Stimulated activated CD4-positive, alpha-beta T cell treated with anti-CD3 and anti-CD28 coated beads, Interleukin-4, amount 100 ng/mL, for 1 hour (primary cell): ENCODE measurements around the gene CANT1.
"Not testable (repeated sequence)": the region's sequence is repeated elsewhere in the genome, so short reads cannot be mapped to it uniquely, and the experiment has no call there.

ENCODE experiments used
- DNase-seq: peaks from one replicate; pipeline ENCODE4 v3.0.0-alpha.2; 2020

CANT1 gene

DNA sequence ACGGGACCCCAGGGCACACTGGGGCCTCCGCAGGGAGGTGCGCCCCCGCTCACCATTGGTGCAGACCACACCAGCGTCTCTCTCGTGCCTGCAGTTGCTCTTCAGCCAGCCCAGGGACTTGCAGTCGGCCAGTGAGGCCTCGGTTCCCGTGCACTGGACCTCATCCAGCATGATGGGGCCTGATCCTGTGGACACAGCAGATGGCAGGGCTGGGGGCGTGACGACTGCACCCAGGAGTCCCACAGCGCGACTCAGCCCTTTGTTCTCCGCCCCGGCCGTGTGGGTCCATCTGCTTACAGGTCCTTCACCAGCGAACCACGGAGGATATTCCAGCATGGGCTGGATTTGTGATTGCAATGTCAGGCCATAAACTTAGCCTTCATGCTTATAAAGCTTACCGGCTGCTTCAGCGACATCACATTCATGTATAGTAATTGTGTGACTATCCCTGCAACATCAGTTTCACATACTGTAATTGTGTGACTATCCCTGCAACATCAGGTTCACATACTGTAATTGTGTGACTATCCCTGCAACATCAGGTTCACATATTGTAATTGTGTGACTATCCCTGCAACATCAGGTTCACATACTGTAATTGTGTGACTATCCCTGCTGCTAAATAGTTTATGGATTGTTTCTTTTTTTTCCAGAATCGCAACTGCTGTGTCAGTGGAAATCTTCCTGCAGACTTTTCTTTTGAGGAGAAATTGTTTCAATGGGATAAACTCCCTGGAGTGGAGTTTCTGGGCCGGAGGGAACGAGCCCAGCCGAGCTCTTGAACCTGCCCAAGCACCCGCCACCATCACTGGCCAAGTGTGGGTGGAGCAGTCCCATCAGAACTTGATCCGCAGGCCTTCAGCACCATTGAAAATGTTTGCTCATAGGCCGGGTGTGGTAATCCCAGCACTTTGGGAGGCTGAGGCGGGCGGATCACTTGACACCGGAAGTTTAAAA lies 34.7 kb downstream of the CANT1 start:
- no peak for DNase-seq

DNA sequence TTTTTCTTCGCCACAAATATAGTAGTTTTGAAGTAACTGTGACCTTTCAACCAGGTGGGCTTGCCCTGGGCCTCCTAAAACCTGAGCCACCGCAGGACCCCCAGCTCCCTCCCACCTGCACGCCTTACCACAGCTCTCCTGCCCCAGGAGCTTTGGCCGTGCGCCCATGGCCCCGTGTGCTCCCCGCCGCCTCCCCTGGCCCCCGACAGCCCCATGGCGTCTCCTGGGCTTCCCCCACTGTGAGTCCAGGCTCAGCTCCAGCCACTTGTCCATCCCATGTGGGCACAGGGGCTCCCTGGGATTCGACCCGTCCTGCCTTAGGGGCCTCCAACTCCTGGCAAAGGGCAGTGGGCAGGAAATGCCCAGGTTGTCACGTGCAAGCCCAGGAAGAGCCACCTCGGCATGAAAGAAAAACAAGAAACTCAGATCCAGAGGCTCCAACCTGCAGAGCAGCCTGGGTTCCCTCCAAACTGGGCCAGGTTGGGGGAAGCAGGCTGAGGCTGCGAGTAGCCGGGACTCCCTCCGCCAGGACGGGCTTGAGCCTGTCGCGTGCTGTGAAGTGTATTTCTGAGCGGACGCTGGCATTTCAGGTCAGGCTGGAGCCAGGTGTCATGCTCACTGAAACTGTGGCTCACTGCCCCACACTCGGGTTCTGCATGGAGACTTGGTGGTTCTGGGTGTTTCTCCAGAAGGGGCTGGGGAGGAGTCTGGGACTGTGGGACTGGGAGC lies 35.6 kb downstream of the CANT1 start:
- no peak for DNase-seq

DNA sequence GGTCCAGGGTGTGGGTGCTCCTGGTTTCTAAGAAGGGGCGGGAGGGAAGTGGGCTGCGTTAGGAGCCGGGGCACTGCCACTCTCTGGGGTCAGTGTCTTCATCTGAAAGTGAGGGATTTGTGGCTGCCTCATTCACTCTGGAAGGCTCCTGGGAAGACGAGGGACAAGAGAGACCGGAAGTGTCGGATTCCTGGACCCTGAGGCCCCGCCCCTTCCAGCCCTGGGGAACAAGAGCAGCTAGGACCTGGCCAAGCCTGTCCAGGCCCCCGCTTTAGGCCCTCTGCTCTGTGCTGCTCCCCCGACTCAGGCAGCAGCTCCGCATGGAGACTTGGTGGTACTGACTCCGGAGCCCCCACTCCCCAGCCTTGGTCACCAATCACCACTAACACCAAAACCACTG lies 36.4 kb downstream of the CANT1 start:
- no peak for DNase-seq

DNA sequence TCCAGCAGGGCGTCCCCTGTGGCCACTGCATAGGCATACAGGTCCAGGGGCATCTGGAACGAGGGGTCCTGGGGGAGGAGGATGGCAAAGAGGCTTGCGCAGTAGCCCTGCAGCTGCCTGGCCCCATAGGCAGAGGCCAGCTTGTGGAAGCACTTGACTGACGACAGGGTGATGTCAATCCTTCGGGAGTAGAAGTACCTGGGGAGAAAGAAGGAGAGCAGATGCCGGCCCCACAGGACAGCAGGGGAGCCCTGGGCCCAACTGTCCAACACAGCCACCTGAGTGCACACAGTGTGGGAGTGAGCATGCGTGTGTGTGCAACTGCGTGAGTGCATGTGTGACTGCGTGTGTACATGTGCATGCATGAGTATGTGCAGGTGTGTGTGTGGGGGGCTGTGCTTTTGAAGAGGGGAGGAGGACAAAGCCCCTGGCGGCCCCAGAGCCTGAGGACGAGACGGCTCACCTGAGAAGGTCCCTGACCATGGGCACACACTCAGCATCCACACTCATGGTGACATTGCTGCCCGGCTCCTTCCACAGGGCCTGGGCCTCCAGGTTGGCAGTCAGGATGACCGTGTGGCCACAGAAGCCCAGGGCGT lies 37.0 kb downstream of the CANT1 start:
- DNase-seq = no peak

DNA sequence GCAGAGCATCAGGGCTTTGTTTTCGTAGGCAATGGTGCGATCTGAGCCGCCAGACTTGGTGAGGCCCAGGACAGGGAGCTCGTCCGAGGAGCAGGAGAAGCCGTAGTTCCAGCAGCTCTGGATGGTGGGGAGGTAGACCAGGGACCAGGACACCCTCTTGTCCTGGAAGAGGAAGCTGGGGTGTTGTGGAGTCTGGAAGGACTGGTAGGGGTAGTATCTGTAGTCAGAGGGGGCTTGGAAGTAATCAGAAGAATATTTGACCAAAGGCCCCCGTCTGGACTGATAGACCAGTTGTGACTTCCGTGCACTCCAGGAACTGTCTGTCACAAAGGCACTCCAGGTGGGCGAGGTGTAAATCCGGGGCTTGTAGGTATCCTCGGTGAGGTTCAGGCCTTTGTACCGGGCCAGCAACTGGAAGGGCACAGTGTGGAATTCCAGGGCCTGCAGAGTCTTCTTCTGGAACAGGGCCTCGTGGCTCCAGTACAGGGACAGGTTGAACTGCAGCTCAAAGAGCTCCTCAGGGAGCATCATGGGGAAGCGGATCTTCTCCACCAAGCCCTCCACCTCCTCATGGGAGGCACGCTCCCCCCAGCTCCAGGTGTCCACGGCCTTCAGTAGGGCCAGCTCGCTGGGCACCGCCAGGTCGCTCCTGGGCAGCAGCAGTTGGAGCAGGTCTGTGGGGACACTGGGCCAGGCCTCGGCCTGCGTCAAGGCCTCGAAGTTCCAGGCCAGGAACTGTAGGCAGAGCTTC lies 37.6 kb downstream of the CANT1 start:
- no peak for DNase-seq

DNA sequence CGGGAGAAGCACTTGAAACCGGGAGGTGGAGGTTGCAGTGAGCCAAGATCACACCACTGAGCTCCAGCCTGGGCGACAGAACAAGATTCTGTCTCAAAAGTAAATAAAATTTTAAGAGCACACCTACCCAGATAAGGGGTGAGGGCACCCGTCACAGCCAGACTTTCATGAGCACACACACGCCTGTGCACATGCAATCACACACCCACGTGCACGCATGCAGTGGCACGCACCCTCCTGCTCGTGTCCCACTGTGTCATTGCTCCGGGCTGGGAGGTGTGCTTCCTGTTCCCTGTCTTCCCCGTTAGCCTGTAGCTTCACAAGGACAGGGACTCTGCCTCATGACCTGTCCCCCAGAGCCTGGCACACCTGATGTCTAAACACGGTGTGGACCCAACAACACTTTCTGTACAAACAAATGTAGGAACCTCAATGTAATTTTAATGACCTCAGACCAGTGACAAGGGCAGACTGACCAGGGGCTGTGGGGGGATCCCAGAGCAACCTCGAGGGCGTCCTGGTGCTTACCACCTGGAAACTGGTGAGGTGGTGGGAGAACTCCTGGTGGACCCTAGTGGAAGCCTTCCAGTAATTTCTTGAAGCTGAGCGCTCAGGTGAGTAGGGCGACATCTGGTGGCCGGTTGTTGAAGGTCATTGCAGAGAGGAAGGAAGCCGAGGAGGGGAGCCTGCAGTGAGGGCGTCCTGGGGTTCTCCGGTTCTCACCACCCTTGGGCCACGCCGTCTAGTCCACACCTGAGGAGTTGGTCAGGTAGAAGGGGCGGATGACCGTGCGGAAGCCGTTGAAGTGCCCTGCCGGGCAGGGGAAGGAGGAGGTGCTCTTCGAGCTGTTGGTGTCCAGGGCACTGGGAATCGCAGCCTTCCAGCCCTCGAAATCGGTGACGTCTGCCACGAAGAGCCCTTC lies 38.5 kb downstream of the CANT1 start:
- DNase-seq = peak; percentile 81

DNA sequence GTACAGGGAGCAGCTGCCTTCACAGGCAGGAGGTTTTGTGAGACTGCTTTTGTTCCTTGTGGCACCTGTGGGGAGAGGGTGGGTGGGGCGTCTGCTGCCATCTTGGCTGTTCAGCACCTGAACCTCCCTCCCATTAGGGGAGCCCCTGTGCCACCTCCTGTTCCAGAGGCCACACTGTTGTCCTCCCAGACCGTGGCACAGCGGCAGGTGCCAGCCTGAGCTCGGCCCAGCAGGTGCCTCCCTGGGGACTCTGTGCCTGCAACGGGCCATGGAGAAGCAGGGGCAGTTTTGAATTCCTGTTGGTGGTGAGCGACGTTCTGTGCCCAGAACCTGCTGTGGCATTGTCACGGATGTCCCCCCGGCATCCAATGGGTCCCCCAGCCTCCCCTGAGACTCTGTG lies 39.7 kb downstream of the CANT1 start:
- no peak for DNase-seq

DNA sequence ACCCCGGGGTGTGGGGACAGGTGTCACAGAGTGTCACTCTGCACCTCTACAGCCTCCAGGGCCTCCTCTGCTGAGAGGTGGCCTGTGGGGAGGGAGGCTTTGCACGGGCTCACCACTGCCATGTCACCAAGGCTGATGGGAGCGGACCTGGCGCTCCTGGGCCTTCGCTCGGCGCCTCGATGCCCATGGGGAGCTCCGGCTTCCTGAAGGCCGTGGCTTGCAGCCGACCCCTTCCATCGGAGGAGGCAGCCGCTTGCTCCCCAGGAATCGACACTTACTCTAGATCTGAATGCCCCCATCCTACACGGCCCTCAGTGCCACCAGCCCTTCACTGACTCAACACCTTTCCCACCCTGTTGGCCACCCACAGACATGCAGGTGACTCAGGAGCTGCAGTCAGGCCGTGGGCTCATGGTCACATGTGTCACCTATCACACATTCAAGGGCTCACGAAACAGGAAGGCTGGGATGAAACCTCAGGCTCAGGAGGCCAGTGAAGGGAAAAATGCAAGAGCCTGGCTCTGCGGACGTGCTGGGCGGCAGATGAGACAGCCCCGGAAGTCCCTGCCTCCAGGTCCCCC lies 41.7 kb downstream of the CANT1 start:
- no peak for DNase-seq

DNA sequence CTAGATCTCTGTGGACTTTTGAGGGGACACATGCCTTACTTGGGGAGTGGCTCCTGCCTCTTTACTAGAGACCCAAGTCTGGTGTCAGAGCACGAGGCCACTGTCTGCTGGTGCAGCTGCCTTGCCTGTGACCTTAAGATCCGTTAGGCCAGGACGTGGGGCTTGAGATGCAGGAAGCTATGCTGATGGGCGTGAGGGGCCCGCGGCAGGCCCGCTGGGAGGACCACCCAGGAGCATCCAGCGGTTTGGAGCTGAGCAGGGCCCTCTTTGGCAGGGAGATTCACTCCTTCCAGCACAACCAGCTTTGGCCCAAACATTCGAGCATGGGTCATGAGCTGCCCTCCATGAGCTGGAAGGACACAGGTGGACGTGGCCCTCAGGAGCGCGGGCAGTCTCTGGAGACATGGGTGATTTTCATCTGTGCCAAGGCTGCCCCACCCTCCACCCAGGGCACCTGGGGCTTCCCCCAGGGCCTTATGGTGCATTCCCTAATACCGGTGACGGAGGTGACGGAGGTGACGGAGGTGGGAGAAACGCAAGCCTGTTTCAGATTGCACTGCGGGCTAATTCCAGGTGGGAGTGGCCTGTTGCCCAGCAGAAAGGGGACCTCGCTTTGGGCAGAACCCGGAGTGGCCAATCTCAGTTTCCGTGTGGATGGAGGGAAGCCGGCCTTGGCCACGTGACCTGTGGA lies 42.5 kb downstream of the CANT1 start:
- no peak for DNase-seq

DNA sequence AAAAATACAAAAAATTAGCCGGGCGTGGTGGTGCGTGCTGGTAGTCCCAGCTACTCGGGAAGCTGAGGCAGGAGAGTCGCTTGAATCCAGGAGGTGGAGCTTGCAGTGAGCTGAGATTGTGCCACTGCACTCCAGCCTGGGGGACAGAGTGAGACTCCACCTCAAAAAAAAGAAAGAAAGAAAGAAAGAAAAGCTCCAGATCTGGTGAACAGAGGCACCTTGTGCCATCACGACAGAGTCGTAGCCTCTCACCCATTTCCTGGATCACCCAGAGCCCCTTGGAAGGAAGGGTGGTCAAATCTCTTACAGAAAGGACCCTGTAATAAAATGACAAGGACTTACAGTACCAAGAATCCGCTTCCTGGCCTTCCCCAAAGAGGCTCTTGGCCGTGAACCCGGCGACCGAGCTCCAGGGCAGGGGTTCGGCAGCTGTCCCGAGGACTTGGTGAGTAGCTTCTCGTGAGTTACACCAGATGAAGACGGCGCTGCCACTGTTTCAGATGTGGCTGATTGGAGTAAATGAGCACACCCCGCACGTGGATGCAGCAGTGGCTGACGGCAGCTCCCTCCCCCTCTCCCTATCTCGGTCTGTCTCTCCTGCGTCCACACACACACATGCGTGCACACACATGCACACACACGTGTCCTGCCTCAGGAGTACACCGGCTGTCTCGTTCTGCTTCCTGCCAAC lies 43.3 kb downstream of the CANT1 start:
- no peak for DNase-seq

DNA sequence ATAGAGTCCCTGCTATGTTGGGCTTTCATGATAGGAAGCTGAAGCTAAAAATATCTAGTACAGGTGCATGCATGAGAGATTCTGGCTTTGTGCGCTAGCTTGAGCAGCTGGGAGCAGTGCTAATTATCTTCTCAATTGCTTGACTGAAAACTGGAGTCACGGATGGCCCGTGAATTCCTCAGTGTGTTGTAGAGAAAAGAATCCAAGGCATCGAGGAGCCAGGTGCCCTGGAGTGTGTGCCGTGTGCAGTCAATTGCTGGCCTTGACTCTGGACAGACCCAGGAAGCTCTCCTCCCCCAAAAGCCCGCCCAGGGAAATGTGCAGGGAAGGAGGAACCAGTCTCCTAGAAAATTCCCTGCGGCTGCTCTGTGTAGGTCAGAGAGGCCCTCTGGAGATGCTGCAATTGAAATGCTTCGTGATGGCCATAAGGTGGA lies 44.1 kb downstream of the CANT1 start:
- no peak for DNase-seq

DNA sequence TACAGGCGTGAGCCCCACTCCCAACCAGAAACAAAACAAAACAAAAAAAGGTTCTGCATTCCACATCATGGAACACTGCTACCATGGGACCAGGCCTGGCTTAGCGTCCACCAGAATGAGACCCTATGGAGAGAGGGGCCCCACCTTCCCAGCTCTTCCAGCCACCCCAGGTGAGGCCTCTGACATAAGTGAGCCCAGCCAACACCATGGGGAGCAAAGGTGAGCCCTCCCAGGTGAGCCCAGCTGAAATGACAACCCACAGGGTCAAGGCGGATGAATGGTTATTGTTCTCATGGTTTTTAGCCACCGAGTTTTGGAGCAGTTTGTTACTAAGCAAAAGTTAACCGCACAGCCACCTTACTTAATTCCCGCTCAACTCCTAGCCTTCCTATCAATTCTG lies 46.2 kb downstream of the CANT1 start:
- no peak for DNase-seq

DNA sequence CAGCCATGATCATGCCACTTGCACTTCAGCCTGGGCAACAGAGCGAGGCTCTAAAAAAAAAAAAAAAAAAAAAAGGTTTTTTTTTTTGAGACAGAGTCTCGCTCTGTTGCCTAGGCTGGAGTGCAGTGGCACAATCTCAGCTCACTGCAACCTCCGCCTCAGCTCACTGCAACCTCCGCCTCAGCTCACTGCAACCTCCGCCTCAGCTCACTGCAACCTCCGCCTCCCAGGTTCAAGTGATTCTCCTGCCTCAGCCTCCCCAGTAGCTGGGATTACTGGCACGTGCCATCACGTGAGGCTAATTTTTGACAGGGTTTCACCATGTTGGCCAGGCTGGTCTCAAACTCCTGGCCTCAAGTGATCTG lies 46.6 kb downstream of the CANT1 start:
- not testable (repeated sequence) for DNase-seq

DNA sequence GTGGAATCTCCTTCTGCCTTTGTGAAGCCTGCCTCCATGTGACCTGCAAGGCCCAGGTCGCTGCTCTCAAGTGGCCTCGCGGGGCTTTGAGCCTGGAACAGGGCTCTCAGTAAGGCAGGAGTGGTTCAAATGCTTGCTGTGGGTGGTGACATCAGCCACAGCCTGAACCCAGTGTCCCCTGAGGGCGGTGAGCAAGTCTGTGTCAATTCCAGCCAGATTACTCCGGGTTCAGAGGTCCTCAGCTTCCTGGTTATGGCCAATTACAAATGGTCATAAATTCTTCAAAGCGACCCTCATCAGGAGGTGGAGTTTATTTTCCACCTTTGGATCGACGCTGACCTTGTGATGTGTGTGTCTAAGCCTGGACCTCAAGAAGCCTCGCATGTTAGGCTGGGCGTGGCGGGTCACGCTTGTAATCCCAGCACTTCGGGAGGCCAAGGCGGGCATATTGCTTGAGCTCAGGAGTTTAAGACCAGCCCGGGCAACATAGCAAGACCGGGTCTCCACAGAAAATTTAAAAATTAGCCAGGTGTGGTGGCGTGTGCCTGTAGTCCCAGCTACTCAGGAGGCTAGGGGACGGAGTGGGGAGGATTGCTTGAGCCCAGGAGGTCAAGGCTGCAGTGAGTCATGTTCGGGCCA lies 47.1 kb downstream of the CANT1 start:
- DNase-seq = no peak

DNA sequence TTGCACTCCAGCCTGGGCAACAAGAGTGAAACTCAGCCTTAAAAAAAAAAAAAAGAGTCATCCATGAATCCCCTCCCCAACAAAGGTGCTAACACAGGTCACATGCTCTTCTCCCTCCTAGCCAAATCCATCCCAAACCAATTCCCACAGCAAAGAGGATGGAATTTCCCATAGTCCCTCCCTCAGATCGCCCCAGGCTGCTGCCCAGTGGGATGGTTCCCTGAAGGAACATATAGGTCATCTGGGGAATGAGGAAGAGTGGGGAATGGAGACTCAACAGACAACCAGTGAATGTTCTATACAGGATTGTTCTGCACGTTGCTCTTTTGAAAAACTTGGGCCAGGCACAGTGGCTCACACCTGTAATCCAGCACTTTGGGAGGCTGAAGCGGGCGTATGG lies 48.0 kb downstream of the CANT1 start:
- no peak for DNase-seq

DNA sequence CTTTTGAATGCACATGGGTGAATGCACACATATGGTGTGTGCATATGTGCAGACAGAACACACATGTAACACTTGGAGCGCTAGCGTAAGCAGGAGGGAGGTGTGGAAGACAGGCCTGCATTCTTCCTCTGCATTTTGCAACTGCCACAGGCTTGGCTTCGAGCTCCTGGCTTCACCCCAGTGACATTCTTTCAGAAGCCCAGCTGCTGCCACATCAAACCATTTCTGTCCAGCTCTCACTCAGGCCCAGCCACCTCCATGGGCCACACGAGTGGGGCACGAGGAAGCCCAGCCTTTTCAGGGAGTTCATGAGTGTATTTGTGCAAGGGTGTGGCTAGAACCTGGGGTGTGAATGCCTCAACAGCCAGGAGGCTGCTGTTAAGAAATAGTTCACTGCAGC lies 48.6 kb downstream of the CANT1 start:
- DNase-seq = no peak

DNA sequence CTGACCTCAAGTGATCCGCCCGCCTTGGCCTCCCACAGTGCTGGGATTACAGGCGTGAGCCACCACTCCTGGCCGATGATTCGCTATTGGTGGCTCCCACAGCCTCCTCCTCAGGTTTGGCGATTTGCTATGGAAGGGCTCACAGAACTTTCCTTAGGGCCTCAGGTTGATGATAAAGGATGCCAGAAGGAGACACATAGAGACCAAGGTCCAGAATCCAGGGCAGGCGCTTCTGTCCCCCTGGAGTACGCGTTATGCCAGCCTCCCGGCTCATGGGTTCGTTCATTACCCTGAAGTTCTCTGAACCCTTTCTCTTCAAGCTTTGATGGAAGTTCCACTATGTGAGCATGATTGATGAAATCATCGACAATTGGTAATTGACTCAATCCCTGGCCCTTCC lies 49.8 kb downstream of the CANT1 start:
- no peak for DNase-seq

DNA sequence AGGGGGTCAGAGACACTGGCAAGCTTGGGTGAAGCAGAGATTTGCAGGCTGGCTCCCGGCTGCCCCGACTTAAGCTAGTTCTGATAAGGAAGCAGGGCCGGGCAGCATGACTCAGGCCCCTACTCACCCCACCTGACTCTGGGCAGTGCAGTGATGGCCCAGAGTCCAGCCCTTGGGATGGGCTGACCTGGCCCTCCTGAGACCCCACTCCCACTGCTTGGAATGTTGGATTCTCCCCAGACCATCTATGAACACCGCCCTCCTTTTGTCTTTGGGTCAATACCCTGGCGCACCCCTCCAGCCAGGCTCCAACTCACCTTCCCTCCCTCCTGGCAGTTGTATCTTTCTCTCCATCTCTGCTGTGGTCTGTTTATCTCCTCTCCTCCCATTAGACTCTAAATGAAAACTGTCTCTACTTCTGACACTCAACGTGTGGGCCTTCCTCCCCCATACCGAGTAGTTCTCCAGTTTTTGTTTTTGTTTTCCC lies 50.9 kb downstream of the CANT1 start:
- no peak for DNase-seq

DNA sequence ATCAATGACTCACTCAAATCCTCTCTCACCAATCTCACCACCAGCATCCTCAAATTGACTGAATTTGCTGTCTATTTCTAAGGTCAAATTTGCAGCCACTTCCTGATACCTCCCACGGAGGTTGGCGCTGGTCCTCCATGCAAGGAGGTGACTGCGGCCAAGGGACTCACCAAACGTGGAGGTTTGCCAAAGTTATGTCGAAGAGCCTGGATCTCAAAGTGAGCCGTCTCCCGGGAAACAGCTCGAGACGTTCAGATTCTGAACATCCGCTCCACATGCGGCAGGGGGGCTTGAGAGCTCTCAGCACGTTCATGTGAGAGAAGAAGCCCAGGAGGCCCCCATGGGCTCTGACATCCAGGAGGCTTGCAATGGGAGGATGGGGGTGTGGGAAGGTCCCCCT lies 52.4 kb downstream of the CANT1 start:
- DNase-seq = no peak

DNA sequence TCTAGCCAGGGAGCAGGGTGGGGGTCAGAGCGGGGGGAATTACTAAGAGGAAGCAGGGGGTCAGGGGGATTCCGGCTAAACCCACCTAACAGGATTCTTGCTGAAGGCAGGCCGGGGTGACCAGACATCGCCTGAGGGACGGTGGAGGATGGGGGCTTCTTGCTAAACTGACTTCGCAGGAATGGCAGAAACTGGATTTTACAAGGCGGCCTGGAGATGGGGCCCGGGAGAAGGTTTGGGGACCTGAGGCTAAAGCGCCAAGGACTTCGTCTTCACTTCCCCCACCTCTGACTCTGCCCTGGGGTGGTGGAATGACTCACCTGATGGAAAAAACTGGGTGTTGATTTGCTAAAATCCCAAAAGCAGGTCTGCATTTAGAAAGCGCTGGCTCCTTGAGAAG lies 53.3 kb downstream of the CANT1 start:
- DNase-seq = no peak
